PC-9 (cell line): ENCODE data around the gene RBBP8.

Experiments
- CTCF ChIP-seq: fragments of 200-600 bp; sonication (generic); conservative IDR thresholded peaks from 2 replicates; pipeline ENCODE4 v1.6.1; 2017; ENCODE audit warnings: mixed run types, antibody characterized with exemption, mild to moderate bottlenecking, moderate library complexity
- EZH2 ChIP-seq: fragments of 200-600 bp; sonication (generic); IDR thresholded peaks from 2 replicates; pipeline ENCODE4 v1.8.0; 2017; ENCODE audit warnings: antibody characterized with exemption, low read depth

GRCh38 chr18:23068570-23069310, 135.6 kb downstream of the RBBP8 start:
- no peak for TF ChIP-seq CTCF
- no peak for TF ChIP-seq EZH2
